GM12872 (cell line): ENCODE data around the gene RNGTT.

Experiments
- CTCF ChIP-seq: IDR thresholded peaks from 3 replicates; pipeline ENCODE4 v1.5.1; 2011; ENCODE audit warnings: low read depth, mild to moderate bottlenecking, low read length, moderate library complexity; ENCODE audit not compliant: insufficient read depth

RNGTT gene

GRCh38 chr6:88705601-88706000 is 257.8 kb downstream of the RNGTT start:
- TF ChIP-seq CTCF, result no peak

GRCh38 chr6:88704980-88705379 is 258.4 kb downstream of the RNGTT start:
- TF ChIP-seq CTCF, result no peak

- TF ChIP-seq CTCF, result no peak
Measured at GRCh38 chr6:88702956-88703556, 260.4 kb downstream of the RNGTT start.

DNA sequence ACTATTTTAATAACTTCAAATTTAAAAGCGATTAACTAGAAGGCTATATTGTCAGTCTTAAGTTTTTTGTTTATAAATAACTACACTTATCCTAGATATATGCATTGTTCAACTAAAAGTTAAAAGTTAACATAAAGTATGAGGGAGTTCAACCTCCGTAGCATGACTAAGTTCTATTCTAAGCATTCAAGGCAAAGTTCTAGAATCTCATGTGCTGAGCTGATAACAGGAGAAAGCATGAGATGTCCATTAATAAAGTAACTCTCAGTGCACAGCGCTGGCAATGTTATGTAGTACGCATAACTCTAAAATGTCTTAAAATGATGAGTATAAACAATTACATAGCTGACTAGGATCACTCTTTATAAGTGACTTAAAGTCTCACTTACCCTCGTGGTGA is 264.8 kb downstream of the RNGTT start:
- TF ChIP-seq CTCF, result no peak

- no peak for TF ChIP-seq CTCF
Measured at GRCh38 chr6:88695937-88696336, 267.5 kb downstream of the RNGTT start.

GRCh38 chr6:88683734-88684133 is 279.7 kb downstream of the RNGTT start:
- no peak for TF ChIP-seq CTCF

DNA sequence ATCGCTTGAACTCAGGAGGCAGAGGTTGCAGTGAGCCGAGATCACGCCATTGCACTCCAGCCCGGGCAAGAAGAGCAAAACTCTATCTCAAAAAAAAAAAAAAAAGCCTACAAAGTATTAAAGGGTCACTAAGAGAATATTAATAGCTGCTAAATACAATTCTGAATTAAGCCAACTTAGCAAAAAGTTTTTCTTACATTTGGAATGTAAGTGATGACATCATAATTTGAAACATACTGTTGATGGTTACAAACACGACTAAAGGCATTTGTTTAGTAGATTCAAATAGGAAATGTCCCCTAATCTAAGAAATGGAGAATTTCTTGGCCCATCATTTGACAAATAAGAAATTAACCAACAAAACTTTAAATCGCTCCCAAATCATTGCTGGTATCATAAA is 282.8 kb downstream of the RNGTT start:
- no peak for TF ChIP-seq CTCF

DNA sequence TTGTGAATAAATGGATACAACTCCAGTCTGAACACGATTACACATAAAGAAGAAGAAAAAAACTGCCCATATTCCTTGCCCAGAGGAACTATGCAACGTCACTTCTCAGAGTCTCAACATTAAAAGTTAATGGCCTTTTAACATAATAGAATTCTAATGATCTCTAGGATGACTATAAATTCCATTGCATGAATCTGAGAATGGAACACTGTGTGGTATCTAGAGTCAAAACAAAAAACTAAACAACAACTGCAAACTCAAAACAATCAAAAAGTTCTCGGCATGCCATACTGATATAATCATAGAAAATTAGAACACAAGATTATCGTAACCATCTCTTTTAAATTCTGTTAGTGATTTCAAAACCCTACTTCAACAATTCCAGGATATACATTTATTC is 283.6 kb downstream of the RNGTT start:
- no peak for TF ChIP-seq CTCF
